HepG2 (cell line): Measurements from ENCODE around the gene CTNNA3. TPM values are rescaled to one million over a fixed set of nuclear protein-coding genes. Genes with fewer than 3 reads are reported as not detected.

Experiments used
- CHD2 ChIP-seq: IDR thresholded peaks from 2 replicates; pipeline ENCODE4 v1.6.1; 2011; ENCODE audit warnings: low read depth, low read length, improper control_type of control experiment
- ELF1 ChIP-seq: sonication (generic); formaldehyde crosslinking; IDR thresholded peaks from 2 replicates; pipeline ENCODE4 v1.4.0; 2020; ENCODE audit warnings: missing genetic modification reagents
- ETV5 ChIP-seq: IDR thresholded peaks from 2 replicates; pipeline ENCODE4 v1.6.1; 2018; ENCODE audit warnings: missing biosample characterization, missing genetic modification reagents, inconsistent platforms, borderline replicate concordance
- HNRNPUL1 ChIP-seq: fragments of 200-400 bp; formaldehyde crosslinking; IDR thresholded peaks from 2 replicates; pipeline ENCODE4 v1.6.1; 2017; ENCODE audit warnings: low read depth, mild to moderate bottlenecking, low read length, moderate library complexity
- IRX3 ChIP-seq: sonication (generic); formaldehyde crosslinking; IDR thresholded peaks from 2 replicates; pipeline ENCODE4 v1.8.1; 2023; ENCODE audit warnings: mild to moderate bottlenecking, low read depth, missing genetic modification reagents, borderline replicate concordance
- MATR3 ChIP-seq: sonication (generic); formaldehyde crosslinking; IDR thresholded peaks from 2 replicates; pipeline ENCODE4 v1.4.0; 2020; ENCODE audit warnings: missing genetic modification reagents
- MTF2 ChIP-seq: sonication (generic); formaldehyde crosslinking; IDR thresholded peaks from 2 replicates; pipeline ENCODE4 v1.5.0; 2020; ENCODE audit warnings: missing genetic modification reagents, borderline replicate concordance
- NAIF1 ChIP-seq: sonication (generic); formaldehyde crosslinking; IDR thresholded peaks from 2 replicates; pipeline ENCODE4 v1.5.0; 2020; ENCODE audit warnings: mild to moderate bottlenecking, missing genetic modification reagents, borderline replicate concordance
- SIN3B ChIP-seq: fragments of 150-350 bp; IDR thresholded peaks from 2 replicates; pipeline ENCODE4 v1.6.1; 2014; ENCODE audit warnings: low read length
- SSRP1 ChIP-seq: IDR thresholded peaks from 2 replicates; pipeline ENCODE4 v1.6.1; 2016; ENCODE audit warnings: control low read depth
- ZFP37 ChIP-seq: sonication (generic); formaldehyde crosslinking; IDR thresholded peaks from 2 replicates; pipeline ENCODE4 v1.4.0; 2020; ENCODE audit warnings: missing genetic modification reagents, borderline replicate concordance
- ZFP90 ChIP-seq: sonication (generic); formaldehyde crosslinking; IDR thresholded peaks from 2 replicates; pipeline ENCODE4 v1.8.0; 2022; ENCODE audit warnings: missing genetic modification reagents, mild to moderate bottlenecking, inconsistent platforms, borderline replicate concordance
- ZFX ChIP-seq: sonication (generic); formaldehyde crosslinking; IDR thresholded peaks from 2 replicates; pipeline ENCODE4 v1.4.0; 2020; ENCODE audit warnings: mild to moderate bottlenecking, low read depth, missing genetic modification reagents, moderate library complexity
- ZMYM2 ChIP-seq: sonication (generic); formaldehyde crosslinking; IDR thresholded peaks from 2 replicates; pipeline ENCODE4 v1.8.0; 2022; ENCODE audit warnings: mild to moderate bottlenecking, missing genetic modification reagents
- ZNF292 ChIP-seq: sonication (generic); formaldehyde crosslinking; IDR thresholded peaks from 2 replicates; pipeline ENCODE4 v1.8.1; 2022; ENCODE audit warnings: mild to moderate bottlenecking, low read depth, missing genetic modification reagents, borderline replicate concordance
- ZNF468 ChIP-seq: sonication (generic); formaldehyde crosslinking; IDR thresholded peaks from 2 replicates; pipeline ENCODE4 v1.8.0; 2022; ENCODE audit warnings: mild to moderate bottlenecking, moderate library complexity, missing genetic modification reagents
- ZNF552 ChIP-seq: sonication (generic); formaldehyde crosslinking; IDR thresholded peaks from 2 replicates; pipeline ENCODE4 v1.9.0; 2022; ENCODE audit warnings: missing genetic modification reagents, mild to moderate bottlenecking, borderline replicate concordance
- ZNF670 ChIP-seq: sonication (generic); formaldehyde crosslinking; IDR thresholded peaks from 2 replicates; pipeline ENCODE4 v1.8.0; 2022; ENCODE audit warnings: mild to moderate bottlenecking, missing genetic modification reagents, borderline replicate concordance
- ZNF709 ChIP-seq: sonication (generic); formaldehyde crosslinking; IDR thresholded peaks from 2 replicates; pipeline ENCODE4 v1.5.0; 2020; ENCODE audit warnings: mild to moderate bottlenecking, missing genetic modification reagents
- polyA plus RNA-seq, 8 experiments: library from polyadenylated mRNA; depleted of rRNA in 3 of 8; stranded (reverse) in 7 of 8; unstranded in 1 of 8; fragments of >200 nt; fragmentation: Illumina TruSeq in 4 of 8; extraction: Trizol in 4 of 8; gene quantifications; 2 replicates each; pipeline versions ENCODE4 v1.2.1 to v1.2.3, GENCODE V29; 2011 to 2016; ENCODE audit warnings: low read depth in 4 of 8, missing spikeins in 1 of 8, mixed read lengths in 1 of 8; ENCODE audit not compliant: insufficient read depth in 1 of 8
- total RNA-seq, 5 experiments: library from RNA; depleted of rRNA; stranded (reverse); fragments of >200 nt; fragmentation: Illumina TruSeq; extraction: Trizol; gene quantifications; 2 replicates each; pipeline ENCODE4 v1.2.3, GENCODE V29; 2016; ENCODE audit warnings: low read depth in 1 of 5
- TF ChIP-seq, protein P1 (sequence below): sonication (generic); formaldehyde crosslinking; IDR thresholded peaks from 2 replicates; pipeline ENCODE4 v1.5.1; 2020; ENCODE audit warnings: mild to moderate bottlenecking, moderate library complexity, missing genetic modification reagents
- TF ChIP-seq, protein P2 (sequence below): sonication (generic); formaldehyde crosslinking; IDR thresholded peaks from 2 replicates; pipeline ENCODE4 v1.5.0; 2020; ENCODE audit warnings: mild to moderate bottlenecking, missing genetic modification reagents, moderate library complexity
- TF ChIP-seq, protein P3 (sequence below): sonication (generic); formaldehyde crosslinking; IDR thresholded peaks from 2 replicates; pipeline ENCODE4 v1.9.0; 2021; ENCODE audit warnings: missing genetic modification reagents, borderline replicate concordance
- TF ChIP-seq, protein P4 (sequence below): sonication (generic); formaldehyde crosslinking; IDR thresholded peaks from 2 replicates; pipeline ENCODE4 v1.9.0; 2022; ENCODE audit warnings: low read depth, missing genetic modification reagents

The CTNNA3 gene
- total and polyA plus RNA-seq, 2 of the 13 experiments (the other 11 are each of a cell fraction or from before 2014, with no cell fraction given) = not detected

DNA sequence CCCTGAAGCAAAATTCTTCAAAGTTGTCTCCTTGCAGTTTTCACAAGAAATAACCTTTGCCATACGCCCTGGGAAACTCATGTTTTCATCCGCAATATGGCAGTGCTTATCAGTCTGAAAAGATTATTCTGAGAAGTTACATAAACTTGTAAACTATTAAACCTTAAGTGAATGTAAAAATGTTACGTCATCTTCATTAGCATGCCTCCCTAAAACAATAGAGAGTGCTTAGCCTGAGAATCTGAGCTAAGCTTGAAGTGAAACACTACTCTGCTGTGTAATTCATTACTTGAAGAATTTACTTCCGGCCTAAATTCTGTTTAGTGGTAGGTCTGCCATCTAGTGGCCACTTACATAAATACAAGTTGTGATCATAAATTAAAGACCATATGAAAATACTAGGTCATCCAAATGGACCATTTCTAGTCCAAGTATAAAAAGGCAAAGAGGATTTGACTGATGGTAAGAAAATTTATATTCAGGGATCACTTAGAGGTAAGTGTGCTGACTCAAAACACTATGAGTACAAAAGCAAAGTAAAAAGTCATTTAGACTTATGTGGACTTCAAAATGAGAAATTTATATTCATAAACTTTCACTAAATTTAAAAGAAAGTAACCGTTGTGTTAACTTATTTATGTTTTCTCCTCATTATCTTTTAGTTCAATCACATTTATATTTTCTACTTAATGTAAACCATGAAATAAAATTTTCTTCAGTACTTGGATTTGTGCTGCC, 1515.2 kb downstream of the CTNNA3 start (continued):
- TF ChIP-seq MATR3 (CRISPR knock-in tag) (no peak), SIN3B (no peak), NAIF1 (CRISPR knock-in tag) (no peak), ETV5 (peak; percentile 64; the same call in 1 of the 2 replicates), MTF2 (CRISPR knock-in tag) (no peak), ZFX (no peak), ZMYM2 (CRISPR knock-in tag) (no peak), IRX3 (no peak), ZFP90 (no peak), ZNF709 (no peak), SSRP1 (CRISPR knock-in tag) (no peak), ZFP37 (CRISPR knock-in tag) (no peak), ZNF552 (CRISPR knock-in tag) (no peak), CHD2 (no peak), ELF1 (CRISPR knock-in tag) (peak; percentile 44; the same call in 1 of the 2 replicates), ZNF292 (no peak), ZNF468 (CRISPR knock-in tag) (no peak), ZNF670 (CRISPR knock-in tag) (no peak), HNRNPUL1 (no peak)
- TF ChIP-seq, protein P1, sequence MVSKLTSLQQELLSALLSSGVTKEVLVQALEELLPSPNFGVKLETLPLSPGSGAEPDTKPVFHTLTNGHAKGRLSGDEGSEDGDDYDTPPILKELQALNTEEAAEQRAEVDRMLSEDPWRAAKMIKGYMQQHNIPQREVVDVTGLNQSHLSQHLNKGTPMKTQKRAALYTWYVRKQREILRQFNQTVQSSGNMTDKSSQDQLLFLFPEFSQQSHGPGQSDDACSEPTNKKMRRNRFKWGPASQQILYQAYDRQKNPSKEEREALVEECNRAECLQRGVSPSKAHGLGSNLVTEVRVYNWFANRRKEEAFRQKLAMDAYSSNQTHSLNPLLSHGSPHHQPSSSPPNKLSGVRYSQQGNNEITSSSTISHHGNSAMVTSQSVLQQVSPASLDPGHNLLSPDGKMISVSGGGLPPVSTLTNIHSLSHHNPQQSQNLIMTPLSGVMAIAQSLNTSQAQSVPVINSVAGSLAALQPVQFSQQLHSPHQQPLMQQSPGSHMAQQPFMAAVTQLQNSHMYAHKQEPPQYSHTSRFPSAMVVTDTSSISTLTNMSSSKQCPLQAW (CRISPR knock-in tag) = no peak
- TF ChIP-seq, protein P2, sequence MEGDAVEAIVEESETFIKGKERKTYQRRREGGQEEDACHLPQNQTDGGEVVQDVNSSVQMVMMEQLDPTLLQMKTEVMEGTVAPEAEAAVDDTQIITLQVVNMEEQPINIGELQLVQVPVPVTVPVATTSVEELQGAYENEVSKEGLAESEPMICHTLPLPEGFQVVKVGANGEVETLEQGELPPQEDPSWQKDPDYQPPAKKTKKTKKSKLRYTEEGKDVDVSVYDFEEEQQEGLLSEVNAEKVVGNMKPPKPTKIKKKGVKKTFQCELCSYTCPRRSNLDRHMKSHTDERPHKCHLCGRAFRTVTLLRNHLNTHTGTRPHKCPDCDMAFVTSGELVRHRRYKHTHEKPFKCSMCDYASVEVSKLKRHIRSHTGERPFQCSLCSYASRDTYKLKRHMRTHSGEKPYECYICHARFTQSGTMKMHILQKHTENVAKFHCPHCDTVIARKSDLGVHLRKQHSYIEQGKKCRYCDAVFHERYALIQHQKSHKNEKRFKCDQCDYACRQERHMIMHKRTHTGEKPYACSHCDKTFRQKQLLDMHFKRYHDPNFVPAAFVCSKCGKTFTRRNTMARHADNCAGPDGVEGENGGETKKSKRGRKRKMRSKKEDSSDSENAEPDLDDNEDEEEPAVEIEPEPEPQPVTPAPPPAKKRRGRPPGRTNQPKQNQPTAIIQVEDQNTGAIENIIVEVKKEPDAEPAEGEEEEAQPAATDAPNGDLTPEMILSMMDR = peak; percentile 65
- TF ChIP-seq, protein P3, sequence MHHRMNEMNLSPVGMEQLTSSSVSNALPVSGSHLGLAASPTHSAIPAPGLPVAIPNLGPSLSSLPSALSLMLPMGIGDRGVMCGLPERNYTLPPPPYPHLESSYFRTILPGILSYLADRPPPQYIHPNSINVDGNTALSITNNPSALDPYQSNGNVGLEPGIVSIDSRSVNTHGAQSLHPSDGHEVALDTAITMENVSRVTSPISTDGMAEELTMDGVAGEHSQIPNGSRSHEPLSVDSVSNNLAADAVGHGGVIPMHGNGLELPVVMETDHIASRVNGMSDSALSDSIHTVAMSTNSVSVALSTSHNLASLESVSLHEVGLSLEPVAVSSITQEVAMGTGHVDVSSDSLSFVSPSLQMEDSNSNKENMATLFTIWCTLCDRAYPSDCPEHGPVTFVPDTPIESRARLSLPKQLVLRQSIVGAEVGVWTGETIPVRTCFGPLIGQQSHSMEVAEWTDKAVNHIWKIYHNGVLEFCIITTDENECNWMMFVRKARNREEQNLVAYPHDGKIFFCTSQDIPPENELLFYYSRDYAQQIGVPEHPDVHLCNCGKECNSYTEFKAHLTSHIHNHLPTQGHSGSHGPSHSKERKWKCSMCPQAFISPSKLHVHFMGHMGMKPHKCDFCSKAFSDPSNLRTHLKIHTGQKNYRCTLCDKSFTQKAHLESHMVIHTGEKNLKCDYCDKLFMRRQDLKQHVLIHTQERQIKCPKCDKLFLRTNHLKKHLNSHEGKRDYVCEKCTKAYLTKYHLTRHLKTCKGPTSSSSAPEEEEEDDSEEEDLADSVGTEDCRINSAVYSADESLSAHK (CRISPR knock-in tag) = no peak
- TF ChIP-seq, protein P4, sequence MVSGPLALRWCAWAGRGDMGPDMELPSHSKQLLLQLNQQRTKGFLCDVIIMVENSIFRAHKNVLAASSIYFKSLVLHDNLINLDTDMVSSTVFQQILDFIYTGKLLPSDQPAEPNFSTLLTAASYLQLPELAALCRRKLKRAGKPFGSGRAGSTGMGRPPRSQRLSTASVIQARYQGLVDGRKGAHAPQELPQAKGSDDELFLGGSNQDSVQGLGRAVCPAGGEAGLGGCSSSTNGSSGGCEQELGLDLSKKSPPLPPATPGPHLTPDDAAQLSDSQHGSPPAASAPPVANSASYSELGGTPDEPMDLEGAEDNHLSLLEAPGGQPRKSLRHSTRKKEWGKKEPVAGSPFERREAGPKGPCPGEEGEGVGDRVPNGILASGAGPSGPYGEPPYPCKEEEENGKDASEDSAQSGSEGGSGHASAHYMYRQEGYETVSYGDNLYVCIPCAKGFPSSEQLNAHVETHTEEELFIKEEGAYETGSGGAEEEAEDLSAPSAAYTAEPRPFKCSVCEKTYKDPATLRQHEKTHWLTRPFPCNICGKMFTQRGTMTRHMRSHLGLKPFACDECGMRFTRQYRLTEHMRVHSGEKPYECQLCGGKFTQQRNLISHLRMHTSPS (CRISPR knock-in tag) = no peak
